Heart right ventricle (tissue), 16 donors: Measurements from ENCODE around the gene ATG2B. TPM values are rescaled to one million over a fixed set of nuclear protein-coding genes. Genes with fewer than 3 reads are reported as not detected.

Experiments used
- ATAC-seq, 8 donors: fragments of 200-7000 bp; cut with Tn5 transposase; one replicate each; pipeline ENCODE4 v1.9.1; 2020; ENCODE audit warnings: mild to moderate bottlenecking in 8 of 8, moderate library complexity in 8 of 8, moderate number of reproducible peaks in 1 of 8
- DNase-seq, 2 donors: peaks; one replicate each; pipeline ENCODE4 v3.0.0-alpha.2; 2020
- H3K27ac ChIP-seq, 10 donors: fragments of 200-600 bp; sonication (generic) in 2 of 10; one replicate each; pipeline versions ENCODE4 v1.5.0 to v1.8.0; 2020 to 2022; ENCODE audit warnings: mild to moderate bottlenecking in 3 of 10
- H3K27me3 ChIP-seq, 7 donors: fragments of 200-600 bp; one replicate each; pipeline ENCODE4 v1.8.0; 2021 to 2022; ENCODE audit warnings: mild to moderate bottlenecking in 2 of 7
- H3K36me3 ChIP-seq, 9 donors: fragments of 200-600 bp; sonication (generic) in 1 of 9; one replicate each; pipeline versions ENCODE4 v1.5.0 to v1.8.0; 2020 to 2022; ENCODE audit warnings: mild to moderate bottlenecking in 2 of 9
- H3K4me1 ChIP-seq, 9 donors: fragments of 200-600 bp; sonication (generic) in 1 of 9; one replicate each; pipeline versions ENCODE4 v1.5.0 to v1.8.0; 2020 to 2022; ENCODE audit warnings: mild to moderate bottlenecking in 4 of 9
- H3K4me3 ChIP-seq, 10 donors: fragments of 200-600 bp; sonication (generic) in 2 of 10; one replicate each; pipeline versions ENCODE4 v1.5.0 to v1.8.0; 2020 to 2022; ENCODE audit warnings: mild to moderate bottlenecking in 7 of 10, moderate library complexity in 2 of 10
- H3K9me3 ChIP-seq, 11 donors: fragments of 200-600 bp in 10 of 11; sonication (generic) in 2 of 11; one replicate each; pipeline versions ENCODE4 v1.5.0 to v1.8.0; 2013 to 2022; ENCODE audit warnings: mild to moderate bottlenecking in 2 of 11, control low read depth in 1 of 11, moderate library complexity in 1 of 11
- CTCF ChIP-seq, 9 donors: fragments of 200-600 bp; sonication (generic) in 2 of 9; IDR thresholded peaks; one replicate each; pipeline versions ENCODE4 v1.5.0 to v1.8.0; 2021 to 2022; ENCODE audit warnings: antibody characterized with exemption in 9 of 9, mild to moderate bottlenecking in 5 of 9, moderate library complexity in 1 of 9
- WGBS, 2 donors: extraction: QIAGEN DNeasy Blood & Tissue Kit; methylation state at CpG; one replicate each; pipeline ENCODE4 v1.1.7; 2013; ENCODE audit warnings: inconsistent platforms in 1 of 2; 5-methylcytosine and 5-hydroxymethylcytosine counted together
- intact Hi-C, 10 donors: fragments of 100-400 bp; cut with DNase I; formaldehyde crosslinking; loops; one replicate each; pipeline versions ENCODE4 v1.11.1 to v1.14.2; 2022
- polyA plus RNA-seq, 2 donors: library from polyadenylated mRNA; stranded (reverse); fragments of 200-250 nt; gene quantifications; one replicate each; pipeline ENCODE4 v1.2.3, GENCODE V29; 2013
- total RNA-seq, 10 donors: library from RNA; stranded (reverse); fragmentation: NEBNext Ultra II Directional in 3 of 10; extraction: Animal tissue kit (Norgen Biotek cat#: 25700) in 3 of 10; gene quantifications; one replicate each; pipeline versions ENCODE4 v1.2.1 to v1.2.4, GENCODE V29; 2021 to 2023
- donor health status: Arrhythmogenic right ventricular cardiomyopathy.
- donor health status: ischemic (EF 13 %, LVEDD 7.1; RV severe dilation, severe dysfunction).
- donor health status: healthy with polysubstance abuse.
- donor health status: DM: no; HTN: yes; CAD: no.
- donor health status: DM: no; HTN: no; CAD: no.
- donor health status: ischemic (EF 25% LVEDD 6.9; RV normal size, moderate dysfunction).
- donor health status: ischemic (EF 25% LVEDD 5.7; RV mildly dilated, moderate dysfunction).
- donor health status: healthy.
- donor health status: DM: yes; HTN: yes; CAD: no.
- donor health status: Ischemic cardiomyopathy.
- donor health status: ischemic (EF 35%, LVEDD 5.7; RV mildly dilated, moderate dysfunction).
- donor health status: nonischemic (EF 11% LVEDD 7.7; RV severe dilation, severe dysfunction).
- donor health status: DM: yes; HTN: yes; CAD: no.
- donor health status: PGD.
- donor health status: ischemic (EF 29% LVEDD 5.4; RV normal size, mild dysfunction).
- donor health status: nonischemic (EF 23%, LVEDD 6.1; RV moderate dilation, normal function).

The ATG2B gene
- total and polyA plus RNA-seq, 12 donors = 2.4 to 20.2 (median 14.0) TPM

DNA sequence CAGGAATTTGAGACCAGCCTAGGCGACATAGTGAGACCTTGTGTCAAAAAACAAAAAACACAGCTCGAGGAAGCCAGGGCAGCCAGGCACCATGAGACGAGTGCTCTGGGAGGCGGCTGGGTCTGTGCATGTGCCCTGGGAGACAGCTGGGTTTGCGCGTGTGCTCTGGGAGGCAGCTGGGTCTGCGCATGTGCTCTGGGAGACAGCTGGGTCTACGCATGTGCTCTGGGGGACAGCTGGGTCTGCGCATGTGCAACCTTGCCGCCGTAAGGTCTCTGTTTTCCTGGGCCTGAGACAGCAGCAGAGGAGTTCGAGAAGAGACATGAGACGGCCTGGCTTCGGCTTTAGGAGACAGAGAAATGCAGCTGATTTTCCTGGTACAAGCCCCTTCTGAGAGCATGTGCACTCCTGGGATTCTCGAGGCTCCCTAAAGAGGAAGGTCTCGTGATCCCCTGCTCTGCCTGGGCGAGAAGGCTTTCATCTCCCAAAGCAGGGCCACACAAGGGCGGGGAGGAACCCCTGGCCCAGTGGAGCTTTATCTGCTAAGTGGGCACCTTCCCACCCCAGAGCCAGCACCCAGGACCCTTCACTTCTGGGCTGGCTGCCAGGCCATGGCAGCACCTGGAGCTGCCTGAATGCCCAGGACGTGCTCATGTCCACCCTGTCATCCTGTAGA is 110.7 kb downstream of the ATG2B start:
- Histone ChIP-seq H3K9me3 (no peaks in the 10 kb centered on the region), H3K36me3 (no peaks in the 10 kb centered on the region), H3K4me1 (peaks cover 0 to 26% (median 0%) of the 10 kb centered on the region in 9 donors), H3K27me3 (peaks cover 0 to 31% (median 13%) of the 10 kb centered on the region in 7 donors), H3K27ac (no peak overlapping the region), H3K4me3 (no peak overlapping the region)
- ATAC-seq (no peak), DNase-seq (no peak)
- intact Hi-C loops = no loop called here
- WGBS, 2 donors = 90 to 94% methylated on average over 19 of the region's 19 CpGs
- no peak for TF ChIP-seq CTCF (IDR thresholded peaks at IDR 0.05)

DNA sequence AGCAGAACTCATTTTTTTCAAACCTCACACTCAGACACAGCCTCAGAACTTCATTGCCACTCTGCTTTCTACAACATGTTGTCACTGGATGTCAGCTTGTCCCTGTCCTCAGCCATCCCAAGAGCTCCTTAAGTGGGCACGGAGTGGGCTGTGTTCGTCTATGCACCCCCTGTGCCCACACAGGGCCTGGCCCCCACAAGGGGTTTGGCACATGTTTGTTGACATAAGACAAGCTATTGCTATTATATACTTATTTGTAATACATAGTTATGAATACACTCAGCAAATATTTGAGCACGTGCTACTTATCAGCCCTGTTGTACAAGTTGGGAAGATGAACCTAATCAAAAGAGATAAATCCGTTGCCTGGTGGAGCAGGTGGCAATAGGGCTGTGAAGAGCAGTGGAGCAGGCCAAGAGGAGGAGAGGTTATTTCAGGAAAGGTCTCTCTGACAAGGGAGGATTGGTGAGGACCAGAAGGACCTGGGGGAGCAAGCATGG is 111.4 kb downstream of the ATG2B start:
- H3K36me3 ChIP-seq = no peaks in the 10 kb centered on the region
- no peaks in the 10 kb centered on the region for H3K9me3 ChIP-seq
- TF ChIP-seq CTCF (IDR thresholded peaks at IDR 0.05) = no peak
- peaks cover 0 to 26% (median 0%) of the 10 kb centered on the region in 9 donors for H3K4me1 ChIP-seq
- ATAC-seq = no peak
- intact Hi-C loops = no loop called here
- WGBS, 2 donors = 64 to 76% methylated on average over 4 of the region's 4 CpGs
- DNase-seq = no peak
- no peak overlapping the region for H3K4me3 ChIP-seq
- H3K27me3 ChIP-seq = peaks cover 0 to 24% (median 9%) of the 10 kb centered on the region in 7 donors
- no peak overlapping the region for H3K27ac ChIP-seq

DNA sequence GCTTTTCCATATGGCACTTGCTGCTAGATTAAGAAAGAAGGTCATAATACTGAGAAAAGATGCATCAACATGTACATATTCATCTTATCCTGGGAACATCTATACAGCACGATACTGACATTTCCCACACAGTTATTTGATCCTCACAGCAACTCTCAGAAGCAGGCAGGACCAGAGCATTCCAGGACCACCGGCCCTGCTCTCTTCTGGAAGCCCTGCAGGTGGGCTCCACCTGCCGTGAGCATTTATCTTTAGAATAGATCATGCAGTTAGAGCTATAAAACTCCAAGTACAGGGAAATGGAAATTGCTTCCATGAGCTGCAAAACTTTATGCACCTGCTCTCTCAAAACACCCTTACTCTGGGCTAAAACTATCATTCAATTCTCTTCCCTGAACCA is 112.7 kb downstream of the ATG2B start:
- 67 to 80% methylated on average over 3 of the region's 3 CpGs for WGBS, 2 donors
- no peak for ATAC-seq

DNA sequence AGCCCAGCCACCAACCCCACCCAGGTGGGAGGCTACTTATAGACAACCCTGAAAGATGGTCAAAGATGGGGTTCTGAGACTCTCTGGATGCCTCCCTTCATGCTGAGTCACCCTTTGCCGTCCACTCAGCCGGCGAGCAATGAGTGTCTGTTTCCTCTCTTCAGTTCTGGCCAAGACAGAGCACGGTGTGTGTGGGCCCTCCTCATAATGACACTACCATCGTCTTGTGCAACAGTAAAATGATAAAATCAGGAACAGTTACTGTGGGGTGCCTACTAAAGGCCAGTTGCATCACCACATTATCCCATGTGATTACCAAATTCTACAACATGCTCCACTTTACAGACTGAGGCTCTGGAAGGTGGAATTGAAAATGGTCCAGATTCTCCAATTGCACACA is 114.1 kb downstream of the ATG2B start:
- Histone ChIP-seq H3K4me3 (no peak overlapping the region), H3K9me3 (no peaks in the 10 kb centered on the region), H3K27me3 (peaks cover 0 to 18% (median 5%) of the 10 kb centered on the region in 7 donors), H3K27ac (no peak overlapping the region), H3K36me3 (no peaks in the 10 kb centered on the region), H3K4me1 (peaks cover 0 to 9% (median 0%) of the 10 kb centered on the region in 9 donors)
- DNase-seq (no peak), ATAC-seq (peak in 1 of 8 donors; percentile 67)
- WGBS, 2 donors = 54 to 58% methylated on average over 5 of the region's 5 CpGs
- intact Hi-C loops = no loop called here
- TF ChIP-seq CTCF (IDR thresholded peaks at IDR 0.05) = no peak

More for the DNA sequence above, 112.7 kb downstream of the ATG2B start:
- peaks cover 0 to 16% (median 0%) of the 10 kb centered on the region in 9 donors for H3K4me1 ChIP-seq
- H3K36me3 ChIP-seq = no peaks in the 10 kb centered on the region
- H3K9me3 ChIP-seq = no peaks in the 10 kb centered on the region
- DNase-seq = no peak
- no peak for TF ChIP-seq CTCF (IDR thresholded peaks at IDR 0.05)
- no peak overlapping the region for H3K4me3 ChIP-seq
- H3K27me3 ChIP-seq = peaks cover 0 to 24% (median 7%) of the 10 kb centered on the region in 7 donors
- no peak overlapping the region for H3K27ac ChIP-seq
- intact Hi-C loops = no loop called here
